Uterus (tissue), 4 donors: ENCODE measurements around the gene ZNF785. TPM values are rescaled to one million over a fixed set of nuclear protein-coding genes. Genes with fewer than 3 reads are reported as not detected.

Source experiments
- DNase-seq, 2 donors: peaks; one replicate each; pipeline ENCODE4 v3.0.0-alpha.2; 2019 to 2020
- H3K27ac ChIP-seq, 2 donors: fragments of 200-600 bp; sonication (generic); 1 replicate in 1 of 2; 2 replicates in 1 of 2; pipeline ENCODE4 v1.5.1; 2016 to 2018
- H3K27me3 ChIP-seq, 2 donors: fragments of 200-600 bp; sonication (generic); one replicate each; pipeline ENCODE4 v1.5.1; 2018 to 2019; ENCODE audit warnings: control low read depth in 1 of 2
- H3K36me3 ChIP-seq, 2 donors: fragments of 200-600 bp; sonication (generic); one replicate each; pipeline ENCODE4 v1.5.1; 2019; ENCODE audit warnings: control low read depth in 1 of 2
- H3K4me1 ChIP-seq, 2 donors: fragments of 200-600 bp; sonication (generic); one replicate each; pipeline ENCODE4 v1.5.1; 2018 to 2019; ENCODE audit warnings: control low read depth in 1 of 2
- H3K4me3 ChIP-seq, 2 donors: fragments of 200-600 bp; sonication (generic); 1 replicate in 1 of 2; 2 replicates in 1 of 2; pipeline ENCODE4 v1.5.1; 2018 to 2019; ENCODE audit warnings: mild to moderate bottlenecking in 1 of 2
- H3K9me3 ChIP-seq, 2 donors: fragments of 200-600 bp; sonication (generic); one replicate each; pipeline ENCODE4 v1.5.1; 2019; ENCODE audit warnings: control low read depth in 1 of 2
- CTCF ChIP-seq, 4 experiments: fragments of 200-600 bp in 2 of 4; fragments of 450-650 bp in 2 of 4; sonication (generic) in 2 of 4; IDR thresholded peaks; one replicate each; pipeline ENCODE4 v1.5.1; 2016 to 2019; ENCODE audit warnings: antibody characterized with exemption in 4 of 4, mild to moderate bottlenecking in 2 of 4, moderate library complexity in 1 of 4
- POLR2A ChIP-seq, 2 donors: fragments of 450-650 bp; IDR thresholded peaks; one replicate each; pipeline ENCODE4 v1.6.1; 2016; ENCODE audit warnings: antibody characterized with exemption in 2 of 2, mild to moderate bottlenecking in 1 of 2, moderate library complexity in 1 of 2
- intact Hi-C: fragments of 100-400 bp; cut with DNase I; formaldehyde crosslinking; loops from one replicate; pipeline ENCODE4 v1.15.1; 2023; ENCODE audit warnings: low total_unique reads
- total RNA-seq, 4 donors: library from RNA; depleted of rRNA in 3 of 4; stranded (reverse); fragments of >200 nt in 3 of 4; gene quantifications; one replicate each; pipeline versions ENCODE4 v1.1.0 to v1.2.4, GENCODE V29; 2014 to 2023
- donor health status: DM: yes; HTN: yes; CAD: no.

The ZNF785 gene
- total RNA-seq, 4 donors from 2014 or later: 6.8 to 37.4 (median 15.2) TPM

- H3K9me3 ChIP-seq: no peaks in the 10 kb centered on the region
- no peaks in the 10 kb centered on the region for H3K36me3 ChIP-seq
- H3K27ac ChIP-seq: no peak overlapping the region
- H3K4me1 ChIP-seq: peaks cover 0 to 6% of the 10 kb centered on the region in 2 donors
- no peaks in the 10 kb centered on the region for H3K27me3 ChIP-seq
- no peak for DNase-seq
- H3K4me3 ChIP-seq: no peak overlapping the region
- TF ChIP-seq POLR2A (IDR thresholded peaks at IDR 0.05) (no peak), CTCF (IDR thresholded peaks at IDR 0.05) (no peak)
- intact Hi-C loops: no loop called here
These were observed 17.4 kb downstream of the ZNF785 start for GRCh38 chr16:30567991-30568638.

GRCh38 chr16:30567160-30567990 is 18.1 kb downstream of the ZNF785 start:
- H3K4me3 ChIP-seq: no peak overlapping the region
- DNase-seq: no peak
- TF ChIP-seq POLR2A (IDR thresholded peaks at IDR 0.05): no peak
- TF ChIP-seq CTCF (IDR thresholded peaks at IDR 0.05): no peak
- no peak overlapping the region for H3K27ac ChIP-seq
- no peaks in the 10 kb centered on the region for H3K27me3 ChIP-seq
- peaks cover 0 to 3% of the 10 kb centered on the region in 2 donors for H3K4me1 ChIP-seq
- H3K36me3 ChIP-seq: no peaks in the 10 kb centered on the region
- no peaks in the 10 kb centered on the region for H3K9me3 ChIP-seq
- intact Hi-C loops: no loop called here

GRCh38 chr16:30566531-30566930 is 19.0 kb downstream of the ZNF785 start:
- Histone ChIP-seq H3K27ac (no peak overlapping the region), H3K27me3 (no peaks in the 10 kb centered on the region), H3K4me1 (no peaks in the 10 kb centered on the region), H3K4me3 (no peak overlapping the region), H3K9me3 (no peaks in the 10 kb centered on the region), H3K36me3 (no peaks in the 10 kb centered on the region)
- no peak for TF ChIP-seq CTCF (IDR thresholded peaks at IDR 0.05)
- TF ChIP-seq POLR2A (IDR thresholded peaks at IDR 0.05): no peak
- DNase-seq: no peak
- intact Hi-C loops: no loop called here

- DNase-seq: no peak
- Histone ChIP-seq H3K4me3 (no peak overlapping the region), H3K36me3 (no peaks in the 10 kb centered on the region), H3K9me3 (no peaks in the 10 kb centered on the region), H3K27me3 (no peaks in the 10 kb centered on the region), H3K27ac (no peak overlapping the region), H3K4me1 (no peaks in the 10 kb centered on the region)
- intact Hi-C loops: no loop called here
- no peak for TF ChIP-seq POLR2A (IDR thresholded peaks at IDR 0.05)
- no peak for TF ChIP-seq CTCF (IDR thresholded peaks at IDR 0.05)
These were observed 19.5 kb downstream of the ZNF785 start for GRCh38 chr16:30565984-30566383.

GRCh38 chr16:30565526-30565925 is 20.0 kb downstream of the ZNF785 start:
- Histone ChIP-seq H3K27ac (no peak overlapping the region), H3K9me3 (no peaks in the 10 kb centered on the region), H3K36me3 (no peaks in the 10 kb centered on the region), H3K27me3 (no peaks in the 10 kb centered on the region), H3K4me3 (no peak overlapping the region), H3K4me1 (no peaks in the 10 kb centered on the region)
- intact Hi-C loops: no loop called here
- no peak for TF ChIP-seq POLR2A (IDR thresholded peaks at IDR 0.05)
- DNase-seq: no peak
